ENCODE data around the gene ADAR. TPM values are rescaled to one million over a fixed set of nuclear protein-coding genes. Genes with fewer than 3 reads are reported as not detected.

Gene ADAR
- total RNA-seq, 2 experiments from 2014 or later = 206 to 210 TPM

- H3K4me1 ChIP-seq (ENCODE audit: insufficient read depth, low read length) = peaks cover 36% of the 10 kb centered on the region
- peaks cover 88% of the 10 kb centered on the region for H3K36me3 Mint-ChIP-seq (ENCODE audit: low read depth)
- H3K9me3 ChIP-seq (ENCODE audit: control insufficient read depth in 1 of 2, insufficient read depth in 1 of 2, low read length in 2 of 2) = no peaks in the 10 kb centered on the region
- ATAC-seq (ENCODE audit: poor library complexity) (no peak), DNase-seq (no peak)
- no peaks in the 10 kb centered on the region for H3K9me3 Mint-ChIP-seq
- intact Hi-C loops (cut with DNase I, micrococcal nuclease) = loop anchor here in 1 of 2 experiments (10.0 kb wide), 2 partner anchors 359 to 531 kb away; partner anchors contain the start of gene TPM3
- H3K4me1 Mint-ChIP-seq (ENCODE audit: low read depth) = peaks cover 31% of the 10 kb centered on the region
- H3K4me3 Mint-ChIP-seq = no peak overlapping the region
- no peak overlapping the region for H3K27ac Mint-ChIP-seq
- ChIA-PET POLR2A (interaction anchor here (0.8 to 1.0 kb wide), 2 partner anchors 74 to 334 kb away, joined by 3 to 4 read pairs; no protein-coding TSS in a partner anchor), CTCF (interaction anchor here (1.3 kb wide), 1 partner anchor 74 kb away, joined by 3 read pairs; no protein-coding TSS in a partner anchor)
- H3K4me3 ChIP-seq (ENCODE audit: low read length) = no peak overlapping the region
- TF ChIP-seq CTCF (IDR thresholded peaks at IDR 0.05) = no peak
- H3K27ac ChIP-seq (ENCODE audit: low read depth in 1 of 2, low read length in 2 of 2) = no peak overlapping the region
- H3K27me3 ChIP-seq (ENCODE audit: control insufficient read depth in 1 of 2, insufficient read depth in 2 of 2, low read length in 2 of 2) = no peaks in the 10 kb centered on the region
- no peaks in the 10 kb centered on the region for H3K27me3 Mint-ChIP-seq
- peaks cover 74% of the 10 kb centered on the region for H3K36me3 ChIP-seq (ENCODE audit: insufficient read depth, low read length)
Measured at GRCh38 chr1:154553056-154554030, 54.6 kb downstream of the ADAR start.

- no peaks in the 10 kb centered on the region for H3K9me3 ChIP-seq (ENCODE audit: control insufficient read depth in 1 of 2, insufficient read depth in 1 of 2, low read length in 2 of 2)
- peaks cover 26% of the 10 kb centered on the region for H3K4me1 ChIP-seq (ENCODE audit: insufficient read depth, low read length)
- Mint-ChIP-seq H3K4me1 (ENCODE audit: low read depth) (peaks cover 25% of the 10 kb centered on the region), H3K27me3 (no peaks in the 10 kb centered on the region), H3K9me3 (no peaks in the 10 kb centered on the region), H3K27ac (no peak overlapping the region), H3K36me3 (ENCODE audit: low read depth) (peaks cover 85% of the 10 kb centered on the region), H3K4me3 (no peak overlapping the region)
- H3K36me3 ChIP-seq (ENCODE audit: insufficient read depth, low read length) = peaks cover 74% of the 10 kb centered on the region
- DNase-seq (no peak), ATAC-seq (ENCODE audit: poor library complexity) (no peak)
- intact Hi-C loops (cut with DNase I, micrococcal nuclease) = loop anchor here in 1 of 2 experiments (10.0 kb wide), 2 partner anchors 357 to 533 kb away; partner anchors contain the start of gene TPM3
- H3K27me3 ChIP-seq (ENCODE audit: control insufficient read depth in 1 of 2, insufficient read depth in 2 of 2, low read length in 2 of 2) = no peaks in the 10 kb centered on the region
- no peak for TF ChIP-seq CTCF (IDR thresholded peaks at IDR 0.05)
- ChIA-PET CTCF (no interaction called here), POLR2A (interaction anchor here (0.6 kb wide), 1 partner anchor 370 kb away, joined by 4 read pairs; no protein-coding TSS in a partner anchor)
- H3K4me3 ChIP-seq (ENCODE audit: low read length) = no peak overlapping the region
- no peak overlapping the region for H3K27ac ChIP-seq (ENCODE audit: low read depth in 1 of 2, low read length in 2 of 2)
Measured at GRCh38 chr1:154552036-154552435, 56.0 kb downstream of the ADAR start.

DNA sequence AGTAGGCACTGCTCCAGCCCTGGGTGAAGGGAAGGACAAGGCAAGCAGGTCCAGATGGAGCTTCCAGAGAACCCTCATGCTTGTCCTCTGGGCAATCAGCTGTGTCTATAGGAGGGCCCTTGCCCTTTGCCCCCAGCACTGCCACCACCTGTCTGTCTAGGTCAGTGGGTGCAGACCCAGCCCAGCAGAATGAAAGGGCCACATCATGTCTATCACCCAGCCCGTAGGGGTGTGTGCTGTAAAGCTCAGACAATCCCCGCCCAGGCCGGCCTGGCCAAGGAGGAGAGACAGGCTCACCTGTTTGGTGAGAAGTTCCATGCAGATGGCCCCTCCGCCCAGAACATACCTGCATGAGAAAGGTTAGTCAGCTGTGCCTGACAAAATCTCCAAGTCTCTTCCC, 56.5 kb downstream of the ADAR start:
- Mint-ChIP-seq H3K27me3 (no peaks in the 10 kb centered on the region), H3K4me3 (no peak overlapping the region), H3K36me3 (ENCODE audit: low read depth) (peaks cover 83% of the 10 kb centered on the region), H3K9me3 (no peaks in the 10 kb centered on the region), H3K4me1 (ENCODE audit: low read depth) (peaks cover 20% of the 10 kb centered on the region), H3K27ac (no peak overlapping the region)
- Histone ChIP-seq H3K4me1 (ENCODE audit: insufficient read depth, low read length) (peaks cover 20% of the 10 kb centered on the region), H3K27ac (ENCODE audit: low read depth in 1 of 2, low read length in 2 of 2) (no peak overlapping the region), H3K36me3 (ENCODE audit: insufficient read depth, low read length) (peaks cover 74% of the 10 kb centered on the region), H3K27me3 (ENCODE audit: control insufficient read depth in 1 of 2, insufficient read depth in 2 of 2, low read length in 2 of 2) (no peaks in the 10 kb centered on the region), H3K9me3 (ENCODE audit: control insufficient read depth in 1 of 2, insufficient read depth in 1 of 2, low read length in 2 of 2) (no peaks in the 10 kb centered on the region), H3K4me3 (ENCODE audit: low read length) (no peak overlapping the region)
- ATAC-seq (ENCODE audit: poor library complexity) (no peak), DNase-seq (no peak)
- TF ChIP-seq CTCF (IDR thresholded peaks at IDR 0.05) = no peak
- ChIA-PET POLR2A (no interaction called here), CTCF (no interaction called here)
- intact Hi-C loops (cut with DNase I, micrococcal nuclease) = loop anchor here in 1 of 2 experiments (10.0 kb wide), 2 partner anchors 357 to 533 kb away; partner anchors contain the start of gene TPM3

All from CD4-positive, alpha-beta T cell (primary cell).